CD4-positive, alpha-beta memory T cell (primary cell): ENCODE measurements around the gene DCTN1. TPM values are rescaled to one million over a fixed set of nuclear protein-coding genes. Genes with fewer than 3 reads are reported as not detected.
A peak's percentile ranks its signal among the peaks of the same experiment; 100 is the strongest.
"Not testable (repeated sequence)": the region's sequence is repeated elsewhere in the genome, so short reads cannot be mapped to it uniquely, and the experiment has no call there.

Experiments
- CTCF ChIA-PET: fragments of 350-600 bp; sonication (Branson Sonifier 250); formaldehyde crosslinking; loops from one replicate; lab custom pipeline; 2021; ENCODE audit warnings: inconsistent platforms; ENCODE audit not compliant: partially characterized antibody; lab: Charles Lee
- POLR2A ChIA-PET: fragments of 350-600 bp; sonication (Branson Sonifier 250); formaldehyde crosslinking; loops from one replicate; lab custom pipeline; 2021; ENCODE audit not compliant: partially characterized antibody; lab: Charles Lee
- DNase-seq, 5 donors: peaks; one replicate each; pipeline versions ENCODE4 v3.0.0 to v3.0.0-alpha.2; 2020 to 2022; ENCODE audit warnings: mixed read lengths in 1 of 5
- H3K27ac ChIP-seq: one replicate; pipeline ENCODE4 v1.7.0; 2013; ENCODE audit warnings: low read depth, low read length
- H3K27me3 ChIP-seq: 2 replicates; pipeline ENCODE4 v1.7.0; 2013; ENCODE audit warnings: mild to moderate bottlenecking, low read length, moderate library complexity; ENCODE audit not compliant: insufficient read depth
- H3K36me3 ChIP-seq: 2 replicates; pipeline ENCODE4 v1.7.0; 2013; ENCODE audit warnings: mild to moderate bottlenecking, low read length, moderate library complexity; ENCODE audit not compliant: insufficient read depth
- H3K4me1 ChIP-seq: 2 replicates; pipeline ENCODE4 v1.7.0; 2013; ENCODE audit warnings: mild to moderate bottlenecking, low read length, moderate library complexity; ENCODE audit not compliant: insufficient read depth
- H3K4me3 ChIP-seq, 2 donors: one replicate each; pipeline ENCODE4 v1.7.0; 2013; ENCODE audit warnings: low read length in 2 of 2, mild to moderate bottlenecking in 1 of 2
- H3K9me3 ChIP-seq, 2 donors: one replicate each; pipeline ENCODE4 v1.7.0; 2013; ENCODE audit warnings: low read length in 2 of 2, control low read depth in 1 of 2; ENCODE audit not compliant: control insufficient read depth in 1 of 2
- H3K27ac Mint-ChIP-seq, 7 donors: one replicate each; pipeline ENCODE4 v1.8.0; 2020 to 2021; ENCODE audit warnings: mixed read lengths in 7 of 7, mild to moderate bottlenecking in 6 of 7, inconsistent platforms in 3 of 7, moderate library complexity in 3 of 7
- H3K27me3 Mint-ChIP-seq, 2 donors: one replicate each; pipeline ENCODE4 v1.8.0; 2020 to 2021; ENCODE audit warnings: mixed read lengths in 2 of 2
- H3K36me3 Mint-ChIP-seq, 2 donors: one replicate each; pipeline ENCODE4 v1.8.0; 2020 to 2021; ENCODE audit warnings: mixed read lengths in 2 of 2, inconsistent platforms in 1 of 2, mild to moderate bottlenecking in 1 of 2
- H3K4me1 Mint-ChIP-seq, 4 donors: one replicate each; pipeline ENCODE4 v1.8.0; 2020 to 2021; ENCODE audit warnings: mixed read lengths in 4 of 4, mild to moderate bottlenecking in 1 of 4
- H3K4me3 Mint-ChIP-seq, 8 donors: one replicate each; pipeline ENCODE4 v1.8.0; 2020 to 2021; ENCODE audit warnings: mixed read lengths in 8 of 8, mild to moderate bottlenecking in 7 of 8, moderate library complexity in 6 of 8, inconsistent platforms in 3 of 8
- H3K9me3 Mint-ChIP-seq, 8 donors: one replicate each; pipeline ENCODE4 v1.8.0; 2020 to 2021; ENCODE audit warnings: mixed read lengths in 8 of 8, mild to moderate bottlenecking in 5 of 8, inconsistent platforms in 3 of 8, moderate library complexity in 1 of 8
- intact Hi-C: fragments of 100-400 bp; cut with micrococcal nuclease; formaldehyde crosslinking; loops from one replicate; pipeline ENCODE4 v1.15.1; 2023
- polyA plus RNA-seq, 2 donors: library from polyadenylated mRNA; unstranded; fragments of 300-500 nt; fragmentation: Illumina TruSeq; gene quantifications; one replicate each; pipeline ENCODE4 v1.2.3, GENCODE V29; 2021
- total RNA-seq, 2 experiments: library from RNA; stranded (reverse); gene quantifications; one replicate each; pipeline ENCODE4 v1.2.3, GENCODE V29; 2021

Gene DCTN1
- total and polyA plus RNA-seq, 4 experiments from 2014 or later = 24.4 to 115 (median 91.6) TPM

- CTCF ChIA-PET = interaction anchor here (0.7 kb wide), 1 partner anchor 12 kb away, joined by 3 read pairs; no protein-coding TSS in a partner anchor
- no peaks in the 10 kb centered on the region for H3K36me3 ChIP-seq
- H3K27ac ChIP-seq = no peak overlapping the region
- Mint-ChIP-seq H3K27ac (no peak overlapping the region), H3K36me3 (peaks cover 2 to 8% of the 10 kb centered on the region in 2 donors), H3K9me3 (peaks cover 0 to 2% (median 0%) of the 10 kb centered on the region in 8 donors), H3K4me3 (no peak overlapping the region), H3K4me1 (no peaks in the 10 kb centered on the region), H3K27me3 (no peaks in the 10 kb centered on the region)
- POLR2A ChIA-PET = no interaction called here
- H3K27me3 ChIP-seq = no peaks in the 10 kb centered on the region
- no peak overlapping the region for H3K4me3 ChIP-seq
- intact Hi-C loops = no loop called here
- no peaks in the 10 kb centered on the region for H3K4me1 ChIP-seq
- no peaks in the 10 kb centered on the region for H3K9me3 ChIP-seq
- DNase-seq = no peak
Measured at GRCh38 chr2:74347742-74348141, 32.4 kb downstream of the DCTN1 start.

GRCh38 chr2:74347303-74347702 lies 32.8 kb downstream of the DCTN1 start:
- no peaks in the 10 kb centered on the region for H3K27me3 Mint-ChIP-seq
- H3K36me3 Mint-ChIP-seq = peaks cover 2 to 8% of the 10 kb centered on the region in 2 donors
- H3K27ac Mint-ChIP-seq = peak overlapping the region in 1 of 7 donors; percentile 48
- intact Hi-C loops = no loop called here
- DNase-seq = no peak
- Histone ChIP-seq H3K27me3 (no peaks in the 10 kb centered on the region), H3K4me1 (no peaks in the 10 kb centered on the region), H3K9me3 (no peaks in the 10 kb centered on the region), H3K4me3 (no peak overlapping the region), H3K27ac (no peak overlapping the region), H3K36me3 (no peaks in the 10 kb centered on the region)
- H3K4me3 Mint-ChIP-seq = no peak overlapping the region
- ChIA-PET CTCF (interaction anchor here (0.7 kb wide), 1 partner anchor 12 kb away, joined by 3 read pairs; no protein-coding TSS in a partner anchor), POLR2A (no interaction called here)
- H3K9me3 Mint-ChIP-seq = peaks cover 0 to 2% (median 0%) of the 10 kb centered on the region in 8 donors
- no peaks in the 10 kb centered on the region for H3K4me1 Mint-ChIP-seq

- ChIA-PET CTCF (interaction anchor here (2.6 kb wide), 1 partner anchor 10 kb away, joined by 14 read pairs; no protein-coding TSS in a partner anchor), POLR2A (no interaction called here)
- Histone ChIP-seq H3K4me1 (no peaks in the 10 kb centered on the region), H3K36me3 (no peaks in the 10 kb centered on the region), H3K27me3 (no peaks in the 10 kb centered on the region), H3K9me3 (no peaks in the 10 kb centered on the region), H3K27ac (no peak overlapping the region), H3K4me3 (no peak overlapping the region)
- no peak for DNase-seq
- peaks cover 2 to 14% of the 10 kb centered on the region in 2 donors for H3K36me3 Mint-ChIP-seq
- no peaks in the 10 kb centered on the region for H3K27me3 Mint-ChIP-seq
- H3K4me3 Mint-ChIP-seq = no peak overlapping the region
- peak overlapping the region in 1 of 7 donors; percentile 77 for H3K27ac Mint-ChIP-seq
- intact Hi-C loops = no loop called here
- peaks cover 0 to 2% (median 0%) of the 10 kb centered on the region in 8 donors for H3K9me3 Mint-ChIP-seq
- no peaks in the 10 kb centered on the region for H3K4me1 Mint-ChIP-seq
Measured at GRCh38 chr2:74345272-74345943, 34.7 kb downstream of the DCTN1 start.

- no peaks in the 10 kb centered on the region for H3K4me1 Mint-ChIP-seq
- Histone ChIP-seq H3K27me3 (no peaks in the 10 kb centered on the region), H3K4me3 (no peak within 1 kb of the TSS), H3K4me1 (no peaks in the 10 kb centered on the region), H3K27ac (no peak within 1 kb of the TSS), H3K36me3 (no peaks in the 10 kb centered on the region), H3K9me3 (no peaks in the 10 kb centered on the region)
- no peak for DNase-seq
- peak within 1 kb of the TSS in 2 of 7 donors; percentile 1 to 14 for H3K27ac Mint-ChIP-seq
- no peak within 1 kb of the TSS for H3K4me3 Mint-ChIP-seq
- intact Hi-C loops = no loop called here
- H3K9me3 Mint-ChIP-seq = peaks cover 0 to 2% (median 0%) of the 10 kb centered on the region in 8 donors
- CTCF ChIA-PET = interaction anchor here (2.6 to 12.8 kb wide), 2 partner anchors 8 to 93 kb away, joined by 14 to 303 read pairs; no protein-coding TSS in a partner anchor
- H3K36me3 Mint-ChIP-seq = peaks cover 0 to 10% of the 10 kb centered on the region in 2 donors
- no peaks in the 10 kb centered on the region for H3K27me3 Mint-ChIP-seq
- POLR2A ChIA-PET = no interaction called here
Measured at GRCh38 chr2:74343316-74343715, 36.8 kb downstream of the DCTN1 start, which contains the start of gene SLC4A5. Gene SLC4A5 (minus strand): TSS chr2:74343416. CDS start chr2:74315023, 28,393 bp downstream.

GRCh38 chr2:74336227-74336626 lies 43.9 kb downstream of the DCTN1 start:
- H3K36me3 Mint-ChIP-seq, POLR2A ChIA-PET, H3K4me3 Mint-ChIP-seq, H3K4me3 ChIP-seq, H3K36me3 ChIP-seq, H3K4me1 Mint-ChIP-seq, H3K27me3 ChIP-seq, H3K27ac Mint-ChIP-seq, H3K27ac ChIP-seq, DNase-seq, H3K9me3 ChIP-seq, H3K27me3 Mint-ChIP-seq, H3K9me3 Mint-ChIP-seq: not testable (repeated sequence)
- peaks cover 15% of the 10 kb centered on the region for H3K4me1 ChIP-seq
- CTCF ChIA-PET = interaction anchor here (1.0 to 12.8 kb wide), 15 partner anchors 8 to 511 kb away, joined by 4 to 303 read pairs (median 18); partner anchors contain the start of genes SLC4A5 and STAMBP
- intact Hi-C loops = loop anchor here (10.0 kb wide), 1 partner anchor 181 kb away; no protein-coding TSS in a partner anchor

GRCh38 chr2:74334931-74335333 lies 45.2 kb downstream of the DCTN1 start:
- Mint-ChIP-seq H3K36me3 (peaks cover 3 to 5% of the 10 kb centered on the region in 2 donors), H3K27me3 (no peaks in the 10 kb centered on the region), H3K27ac (peak overlapping the region in 1 of 7 donors; percentile 37), H3K4me3 (no peak overlapping the region), H3K9me3 (no peaks in the 10 kb centered on the region), H3K4me1 (peaks cover 0 to 7% (median 7%) of the 10 kb centered on the region in 4 donors)
- H3K4me1 ChIP-seq = peaks cover 15% of the 10 kb centered on the region
- no peaks in the 10 kb centered on the region for H3K36me3 ChIP-seq
- H3K27me3 ChIP-seq = no peaks in the 10 kb centered on the region
- H3K27ac ChIP-seq = no peak overlapping the region
- CTCF ChIA-PET = interaction anchor here (0.6 to 12.8 kb wide), 64 partner anchors 9 to 516 kb away, joined by 3 to 303 read pairs (median 4); partner anchors contain the start of genes BOLA3, MOB1A, MRPL53 and SLC4A5
- intact Hi-C loops = loop anchor here (1.0 to 10.0 kb wide), 5 partner anchors 68 to 511 kb away; no protein-coding TSS in a partner anchor
- no peaks in the 10 kb centered on the region for H3K9me3 ChIP-seq
- POLR2A ChIA-PET = interaction anchor here (0.8 to 1.7 kb wide), 4 partner anchors 69 to 157 kb away, joined by 3 to 6 read pairs (median 4); no protein-coding TSS in a partner anchor
- DNase-seq = peak; percentile 65 to 72 (median 69)
- H3K4me3 ChIP-seq = no peak overlapping the region
